DOHH2 (cell line): ENCODE data around the gene DCAF15.

Experiments
- EZH2phosphoT487 ChIP-seq: fragments of 200-600 bp; sonication (generic); IDR thresholded peaks from 2 replicates; pipeline ENCODE4 v1.6.1; 2017; ENCODE audit warnings: borderline replicate concordance, mild to moderate bottlenecking, antibody characterized with exemption, low read length, moderate library complexity, mixed read lengths
- TF ChIP-seq, protein P1 (sequence below): fragments of 200-600 bp; sonication (generic); IDR thresholded peaks from one replicate; pipeline ENCODE4 v1.5.1; 2014; ENCODE audit warnings: antibody characterized with exemption, mild to moderate bottlenecking, low read depth, low read length; ENCODE audit not compliant: poor library complexity, severe bottlenecking

DNA sequence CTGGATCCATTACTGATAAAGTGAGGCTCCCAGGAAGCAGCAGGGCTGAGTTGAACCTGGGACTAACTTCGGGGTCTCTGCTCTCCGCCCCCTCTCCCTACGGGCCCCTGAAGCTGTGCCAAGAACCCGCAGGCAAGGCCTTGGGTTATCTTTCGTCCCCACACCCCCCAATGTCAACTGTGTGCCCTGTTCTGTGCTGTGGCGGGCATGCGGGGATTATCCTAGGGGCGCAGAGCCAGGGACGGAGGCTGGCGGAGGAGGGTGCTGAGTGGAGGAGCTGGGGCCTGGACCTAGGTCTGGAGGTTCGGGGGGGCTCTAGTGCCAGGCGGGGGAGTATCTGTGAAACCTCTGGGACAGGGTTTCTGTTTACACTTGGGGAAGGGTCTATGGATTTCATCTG, 27.4 kb downstream of the DCAF15 start:
- TF ChIP-seq, protein P1, sequence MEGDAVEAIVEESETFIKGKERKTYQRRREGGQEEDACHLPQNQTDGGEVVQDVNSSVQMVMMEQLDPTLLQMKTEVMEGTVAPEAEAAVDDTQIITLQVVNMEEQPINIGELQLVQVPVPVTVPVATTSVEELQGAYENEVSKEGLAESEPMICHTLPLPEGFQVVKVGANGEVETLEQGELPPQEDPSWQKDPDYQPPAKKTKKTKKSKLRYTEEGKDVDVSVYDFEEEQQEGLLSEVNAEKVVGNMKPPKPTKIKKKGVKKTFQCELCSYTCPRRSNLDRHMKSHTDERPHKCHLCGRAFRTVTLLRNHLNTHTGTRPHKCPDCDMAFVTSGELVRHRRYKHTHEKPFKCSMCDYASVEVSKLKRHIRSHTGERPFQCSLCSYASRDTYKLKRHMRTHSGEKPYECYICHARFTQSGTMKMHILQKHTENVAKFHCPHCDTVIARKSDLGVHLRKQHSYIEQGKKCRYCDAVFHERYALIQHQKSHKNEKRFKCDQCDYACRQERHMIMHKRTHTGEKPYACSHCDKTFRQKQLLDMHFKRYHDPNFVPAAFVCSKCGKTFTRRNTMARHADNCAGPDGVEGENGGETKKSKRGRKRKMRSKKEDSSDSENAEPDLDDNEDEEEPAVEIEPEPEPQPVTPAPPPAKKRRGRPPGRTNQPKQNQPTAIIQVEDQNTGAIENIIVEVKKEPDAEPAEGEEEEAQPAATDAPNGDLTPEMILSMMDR, result no peak
- TF ChIP-seq EZH2phosphoT487, result no peak
